Astrocyte of the hippocampus (primary cell): ENCODE data around the gene RRP15.

Experiments
- DNase-seq: peaks from one replicate; pipeline ENCODE4 v3.0.0; 2011; ENCODE audit warnings: low read depth, low spot score

Gene RRP15

DNA sequence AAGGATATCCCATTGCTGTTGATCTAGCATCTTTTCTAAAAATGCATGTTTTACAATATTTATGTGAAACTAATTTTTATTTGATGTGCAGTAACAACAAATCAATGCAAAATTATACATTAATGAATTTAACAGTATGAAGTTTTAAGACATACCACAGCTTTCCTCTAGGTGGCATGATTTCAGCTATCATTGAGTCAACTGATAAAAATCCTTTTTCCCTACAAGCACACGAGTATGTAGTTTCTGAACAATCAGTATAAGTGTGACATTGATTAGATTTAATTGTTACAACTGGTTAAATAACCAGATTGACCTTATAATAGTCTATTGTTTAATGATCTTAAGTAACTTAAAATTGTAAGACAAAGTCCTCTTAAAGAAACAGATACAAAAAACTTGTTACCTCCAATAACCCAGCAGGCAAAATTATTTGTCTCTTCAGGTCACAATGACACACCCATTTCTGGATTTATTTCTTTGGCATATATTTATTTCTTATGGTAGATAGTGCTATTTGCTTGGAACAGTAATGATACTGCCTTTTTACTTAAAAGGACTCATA, 54.3 kb downstream of the RRP15 start:
- peak; percentile 67 for DNase-seq

- DNase-seq, result no peak
These were observed 56.2 kb downstream of the RRP15 start for GRCh38 chr1:218341325-218341724.

DNA sequence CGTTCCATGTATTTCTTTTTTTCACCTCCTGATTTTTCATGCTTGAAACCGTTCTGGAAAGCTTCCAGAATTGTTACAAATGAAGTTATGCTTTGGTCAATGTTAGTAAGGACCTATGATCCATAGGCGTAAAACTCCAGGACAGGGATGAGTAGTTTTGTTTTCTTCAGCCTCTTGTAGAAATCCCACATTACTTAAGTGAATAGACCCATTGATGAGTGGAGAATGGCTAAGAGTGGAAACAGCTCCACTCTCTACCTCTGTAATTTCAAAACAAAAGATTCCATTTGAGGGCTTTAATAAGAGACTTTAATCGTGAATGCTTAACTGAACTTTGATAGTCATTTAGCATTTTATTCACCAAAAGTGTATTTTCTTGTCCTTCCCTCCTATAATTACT, 57.0 kb downstream of the RRP15 start:
- no peak for DNase-seq

- peak; percentile 94 for DNase-seq
These were observed 60.0 kb downstream of the RRP15 start, which contains the start of gene TGFB2 for GRCh38 chr1:218344814-218345672. TGFB2 (plus strand) TSS chr1:218345336; CDS start chr1:218346702, 1,366 bp downstream.

DNA sequence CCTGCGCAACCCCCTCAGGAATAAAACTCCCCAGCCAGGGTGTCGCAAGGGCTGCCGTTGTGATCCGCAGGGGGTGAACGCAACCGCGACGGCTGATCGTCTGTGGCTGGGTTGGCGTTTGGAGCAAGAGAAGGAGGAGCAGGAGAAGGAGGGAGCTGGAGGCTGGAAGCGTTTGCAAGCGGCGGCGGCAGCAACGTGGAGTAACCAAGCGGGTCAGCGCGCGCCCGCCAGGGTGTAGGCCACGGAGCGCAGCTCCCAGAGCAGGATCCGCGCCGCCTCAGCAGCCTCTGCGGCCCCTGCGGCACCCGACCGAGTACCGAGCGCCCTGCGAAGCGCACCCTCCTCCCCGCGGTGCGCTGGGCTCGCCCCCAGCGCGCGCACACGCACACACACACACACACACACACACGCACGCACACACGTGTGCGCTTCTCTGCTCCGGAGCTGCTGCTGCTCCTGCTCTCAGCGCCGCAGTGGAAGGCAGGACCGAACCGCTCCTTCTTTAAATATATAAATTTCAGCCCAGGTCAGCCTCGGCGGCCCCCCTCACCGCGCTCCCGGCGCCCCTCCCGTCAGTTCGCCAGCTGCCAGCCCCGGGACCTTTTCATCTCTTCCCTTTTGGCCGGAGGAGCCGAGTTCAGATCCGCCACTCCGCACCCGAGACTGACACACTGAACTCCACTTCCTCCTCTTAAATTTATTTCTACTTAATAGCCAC, 60.7 kb downstream of the RRP15 start:
- DNase-seq, result peak; percentile 88

DNA sequence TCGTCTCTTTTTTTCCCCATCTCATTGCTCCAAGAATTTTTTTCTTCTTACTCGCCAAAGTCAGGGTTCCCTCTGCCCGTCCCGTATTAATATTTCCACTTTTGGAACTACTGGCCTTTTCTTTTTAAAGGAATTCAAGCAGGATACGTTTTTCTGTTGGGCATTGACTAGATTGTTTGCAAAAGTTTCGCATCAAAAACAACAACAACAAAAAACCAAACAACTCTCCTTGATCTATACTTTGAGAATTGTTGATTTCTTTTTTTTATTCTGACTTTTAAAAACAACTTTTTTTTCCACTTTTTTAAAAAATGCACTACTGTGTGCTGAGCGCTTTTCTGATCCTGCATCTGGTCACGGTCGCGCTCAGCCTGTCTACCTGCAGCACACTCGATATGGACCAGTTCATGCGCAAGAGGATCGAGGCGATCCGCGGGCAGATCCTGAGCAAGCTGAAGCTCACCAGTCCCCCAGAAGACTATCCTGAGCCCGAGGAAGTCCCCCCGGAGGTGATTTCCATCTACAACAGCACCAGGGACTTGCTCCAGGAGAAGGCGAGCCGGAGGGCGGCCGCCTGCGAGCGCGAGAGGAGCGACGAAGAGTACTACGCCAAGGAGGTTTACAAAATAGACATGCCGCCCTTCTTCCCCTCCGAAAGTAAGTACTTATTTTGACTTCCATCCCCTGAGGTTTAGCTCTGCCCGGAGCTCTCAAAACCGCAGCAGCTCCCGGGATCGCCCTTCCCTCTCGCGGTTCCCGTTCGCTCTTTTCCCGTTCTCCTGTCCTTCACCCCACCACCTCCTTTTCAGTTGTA, 61.5 kb downstream of the RRP15 start:
- peak; percentile 69 for DNase-seq

DNA sequence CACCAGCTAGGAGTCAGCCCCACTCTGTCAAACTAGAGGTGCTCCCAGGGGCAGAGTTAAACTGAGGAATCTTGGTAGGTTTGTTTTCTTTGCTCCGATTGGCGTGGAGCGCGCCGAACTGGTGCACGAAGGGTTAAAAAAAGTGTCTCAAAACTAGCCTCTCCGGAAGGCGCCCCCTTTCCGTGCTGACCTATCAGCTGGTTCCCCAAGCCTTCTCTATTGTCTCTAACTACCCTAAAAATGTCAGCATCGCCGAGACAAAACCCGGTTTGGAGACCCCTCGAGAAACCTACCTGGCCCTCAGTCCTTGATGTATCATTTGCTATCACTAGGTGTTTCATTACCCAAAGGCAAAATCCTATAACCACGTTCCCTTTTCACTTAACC, 62.2 kb downstream of the RRP15 start:
- peak; percentile 76 for DNase-seq

- DNase-seq, result peak; percentile 87
These were observed 62.9 kb downstream of the RRP15 start for GRCh38 chr1:218347723-218348627.

- DNase-seq, result peak; percentile 57
These were observed 63.6 kb downstream of the RRP15 start for GRCh38 chr1:218348628-218349071.

DNA sequence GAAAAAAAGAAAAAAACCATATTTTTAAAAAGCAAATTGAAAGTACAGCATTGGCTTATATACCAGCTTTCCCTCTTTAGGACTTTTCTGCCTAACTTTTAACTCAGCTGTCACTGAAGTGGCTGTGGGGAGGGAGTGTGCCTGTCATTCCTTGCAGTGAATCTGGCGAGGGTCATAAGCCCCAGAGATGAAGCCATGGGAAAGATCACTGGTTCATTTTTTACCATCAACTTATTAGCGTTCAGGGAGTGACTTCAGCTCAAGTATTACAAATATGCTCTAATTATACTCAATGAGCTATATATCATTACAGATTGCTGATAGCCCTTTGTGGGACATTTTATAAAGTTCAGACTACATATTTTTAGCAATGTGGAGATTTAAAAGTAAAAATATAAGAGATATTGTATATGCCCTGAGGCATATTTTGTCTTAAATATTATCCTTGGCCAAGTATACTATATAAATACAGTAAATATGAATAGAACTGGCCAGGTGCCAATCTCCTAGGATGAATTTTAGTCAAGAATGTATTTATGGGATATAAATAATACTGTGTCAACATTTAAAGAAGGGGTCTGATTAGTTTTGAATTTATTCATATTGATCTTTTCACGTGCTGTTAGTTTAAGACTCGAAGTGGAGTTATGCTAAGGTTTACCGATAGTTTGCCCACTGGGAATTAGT, 64.4 kb downstream of the RRP15 start:
- peak; percentile 52 for DNase-seq

GRCh38 chr1:218350035-218350525, 65.0 kb downstream of the RRP15 start:
- no peak for DNase-seq

DNA sequence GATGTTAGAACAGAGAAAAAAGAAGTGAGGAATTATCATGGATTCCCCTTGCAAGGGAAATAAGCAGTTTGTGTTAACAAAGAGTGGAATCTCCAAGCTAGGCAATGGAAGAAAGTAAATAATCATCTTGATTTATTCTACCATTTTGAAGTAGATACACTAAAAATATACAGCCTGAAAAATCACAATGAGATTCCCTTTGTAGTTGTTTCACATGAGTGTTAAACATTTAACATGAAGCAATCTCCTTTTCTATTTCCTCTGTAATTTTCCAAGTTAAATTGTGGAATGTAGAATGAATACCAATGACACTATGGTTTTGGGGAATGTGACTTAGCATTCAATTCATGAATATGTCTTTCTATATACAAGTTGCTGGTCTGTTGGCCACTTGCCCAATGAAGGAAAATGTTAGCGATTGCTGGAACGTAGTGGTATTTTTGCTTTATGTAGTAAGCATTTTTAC, 65.7 kb downstream of the RRP15 start:
- peak; percentile 73 for DNase-seq

- peak; percentile 69 for DNase-seq
These were observed 66.4 kb downstream of the RRP15 start for GRCh38 chr1:218351391-218352074.

DNA sequence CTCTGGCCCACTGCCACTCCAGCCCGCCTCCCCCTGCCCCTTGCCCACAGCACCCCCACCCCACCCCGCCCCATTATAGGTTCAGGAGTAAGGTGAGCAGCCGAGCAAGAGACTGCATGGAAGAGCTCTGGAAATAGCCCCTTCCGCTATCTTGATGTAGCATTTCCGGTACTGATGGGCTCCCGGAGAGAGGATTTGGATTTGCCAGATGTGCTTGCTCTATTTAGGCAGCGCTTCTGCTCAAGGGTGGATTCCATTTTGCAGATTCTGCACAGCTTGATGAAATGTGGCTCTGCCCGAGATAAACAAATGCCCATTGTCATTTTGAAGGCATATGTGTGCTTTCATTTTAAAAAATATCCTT, 67.0 kb downstream of the RRP15 start:
- no peak for DNase-seq

GRCh38 chr1:218353656-218354055, 68.6 kb downstream of the RRP15 start:
- DNase-seq, result no peak

- peak; percentile 60 for DNase-seq
These were observed 70.2 kb downstream of the RRP15 start for GRCh38 chr1:218355278-218355677.

GRCh38 chr1:218357211-218357892, 72.3 kb downstream of the RRP15 start:
- peak; percentile 1 for DNase-seq

DNA sequence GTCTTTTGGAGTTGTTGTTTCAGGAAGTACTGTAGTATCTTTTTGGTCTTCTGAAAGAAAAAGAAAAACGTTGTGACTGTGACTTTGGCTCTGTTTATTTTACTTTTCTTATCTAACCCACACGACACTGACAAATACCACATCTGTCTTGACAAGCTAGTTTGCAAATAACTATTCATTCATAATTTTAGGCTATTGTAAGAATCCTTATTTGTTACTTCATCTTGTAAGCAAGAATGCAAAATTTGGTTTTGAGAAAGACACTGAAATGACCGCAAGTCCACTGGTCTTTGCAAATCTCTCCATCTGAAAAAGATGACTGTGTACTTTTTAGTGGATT, 72.8 kb downstream of the RRP15 start:
- no peak for DNase-seq
